ENCODE results near the gene ENAH.
"Not testable (repeated sequence)": the region's sequence is repeated elsewhere in the genome, so short reads cannot be mapped to it uniquely, and the experiment has no call there.

The ENAH gene

DNA sequence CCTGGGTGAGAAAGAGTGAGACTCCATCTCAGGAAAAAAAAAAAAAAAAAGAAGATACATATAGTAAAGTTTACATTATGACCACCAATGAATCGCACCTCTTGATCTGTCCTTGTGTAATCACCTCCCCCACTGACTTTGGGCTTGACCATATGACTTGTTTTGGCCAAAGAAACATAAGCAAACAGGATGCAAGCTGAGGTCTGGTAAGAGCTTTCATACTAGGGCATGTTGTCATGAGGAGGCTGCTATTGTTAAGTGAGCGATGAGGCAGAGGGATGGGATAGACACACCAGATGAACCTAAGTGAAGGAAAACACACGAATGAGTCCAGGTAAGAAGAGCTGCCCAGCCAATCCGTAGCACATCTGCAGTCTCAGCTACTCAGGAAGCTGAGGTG lies 10.7 kb downstream of the ENAH start:
- DNase-seq: no peak

DNA sequence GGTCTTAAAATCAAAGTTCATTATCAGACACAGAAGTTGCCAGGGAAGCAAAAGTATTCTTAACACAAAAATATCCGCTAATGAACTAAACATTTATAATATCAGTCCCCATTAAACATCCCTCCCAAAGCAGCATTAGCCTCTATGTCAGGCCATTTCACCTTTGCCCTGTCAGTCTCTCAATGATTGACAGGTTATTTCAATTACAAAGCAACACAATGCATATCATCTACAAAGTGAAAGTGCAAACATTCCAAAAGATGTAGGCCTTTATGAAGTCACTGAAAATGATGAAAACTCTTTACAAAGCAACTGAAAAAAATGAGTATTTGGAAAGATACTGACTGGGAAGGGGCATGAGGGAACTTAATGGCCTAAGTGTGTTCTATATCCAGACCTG lies 14.1 kb downstream of the ENAH start:
- DNase-seq: no peak

DNA sequence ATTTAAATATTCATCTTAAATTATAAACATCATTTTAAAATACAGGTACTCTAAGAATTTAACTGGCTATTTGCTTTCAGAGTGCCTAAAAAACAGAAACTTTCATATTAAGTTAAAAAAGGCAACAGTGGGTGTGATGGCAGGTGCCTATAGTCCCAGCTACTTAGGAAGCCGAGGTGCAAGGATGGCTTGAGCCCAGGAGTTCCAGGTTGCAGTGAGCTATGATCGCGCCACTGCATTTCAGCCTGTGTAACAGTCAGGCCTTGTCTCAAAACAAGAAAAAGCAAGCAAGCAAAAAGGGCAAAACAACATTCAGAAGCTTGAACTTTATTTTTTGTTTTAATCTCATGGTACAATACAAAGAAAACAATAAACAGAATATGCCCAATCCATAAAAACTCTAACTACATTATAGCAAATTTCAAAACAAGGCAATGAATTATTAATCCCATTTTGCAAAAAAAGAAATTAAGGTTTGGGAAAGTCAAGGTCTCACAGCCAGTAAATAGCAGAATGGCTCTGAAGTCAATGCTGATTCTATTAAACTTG lies 15.2 kb downstream of the ENAH start:
- DNase-seq: no peak

DNA sequence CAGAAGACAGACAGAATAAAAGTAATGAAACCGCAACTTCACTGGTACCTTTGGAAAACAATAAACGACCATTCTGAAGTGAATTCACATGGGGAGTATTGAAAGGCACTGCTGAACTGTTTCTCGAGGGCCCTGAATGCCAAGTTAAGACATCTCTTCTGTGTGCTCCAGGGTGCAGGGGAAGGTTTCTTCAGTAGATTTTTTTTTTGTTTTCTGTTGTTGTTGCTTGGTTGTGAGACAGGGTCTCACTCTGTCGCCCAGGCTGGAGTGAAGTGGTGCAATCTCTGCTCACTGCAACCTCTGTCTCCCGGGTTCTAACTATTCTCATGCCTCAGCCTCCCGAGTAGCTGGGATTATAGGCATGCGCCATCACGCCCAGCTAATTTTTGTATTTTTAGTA lies 15.9 kb downstream of the ENAH start:
- not testable (repeated sequence) for DNase-seq

DNA sequence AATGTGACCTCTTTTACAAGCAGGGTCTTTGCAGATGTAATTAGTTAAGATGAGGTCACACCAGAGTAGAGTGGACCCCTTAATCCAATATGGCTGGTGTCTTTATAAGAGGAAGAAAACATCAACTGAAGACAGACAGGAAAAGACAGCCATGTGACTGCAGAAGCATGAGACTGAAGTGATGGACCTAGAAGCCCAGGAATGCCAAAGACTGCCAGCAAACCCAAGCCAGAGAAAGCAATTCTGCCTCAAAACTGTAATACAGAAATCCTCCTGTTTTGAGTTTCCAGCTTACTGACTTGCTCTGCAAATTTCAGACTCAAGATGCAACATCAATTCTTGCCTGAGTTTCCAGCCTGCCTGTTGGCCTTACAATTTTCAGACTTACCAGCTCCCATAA lies 17.3 kb downstream of the ENAH start:
- DNase-seq: no peak

DNA sequence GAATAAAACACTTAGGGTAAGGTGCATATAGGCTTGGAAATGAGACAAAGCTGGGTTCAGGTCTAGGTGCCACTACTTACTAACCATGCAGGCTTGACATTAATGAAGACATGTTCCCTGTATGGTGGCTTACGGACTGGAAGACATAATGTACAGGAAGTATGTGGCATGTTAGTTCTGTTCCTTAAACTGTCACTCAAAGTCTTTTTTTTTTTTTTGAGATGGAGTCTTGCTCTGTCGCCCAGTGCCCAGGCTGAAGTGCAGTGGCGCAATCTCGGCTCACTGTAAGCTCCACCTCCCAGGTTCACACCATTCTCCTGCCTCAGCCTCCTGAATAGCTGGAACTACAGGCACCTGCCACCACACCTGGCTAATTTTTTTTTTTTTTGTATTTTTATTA lies 20.1 kb downstream of the ENAH start:
- not testable (repeated sequence) for DNase-seq

DNA sequence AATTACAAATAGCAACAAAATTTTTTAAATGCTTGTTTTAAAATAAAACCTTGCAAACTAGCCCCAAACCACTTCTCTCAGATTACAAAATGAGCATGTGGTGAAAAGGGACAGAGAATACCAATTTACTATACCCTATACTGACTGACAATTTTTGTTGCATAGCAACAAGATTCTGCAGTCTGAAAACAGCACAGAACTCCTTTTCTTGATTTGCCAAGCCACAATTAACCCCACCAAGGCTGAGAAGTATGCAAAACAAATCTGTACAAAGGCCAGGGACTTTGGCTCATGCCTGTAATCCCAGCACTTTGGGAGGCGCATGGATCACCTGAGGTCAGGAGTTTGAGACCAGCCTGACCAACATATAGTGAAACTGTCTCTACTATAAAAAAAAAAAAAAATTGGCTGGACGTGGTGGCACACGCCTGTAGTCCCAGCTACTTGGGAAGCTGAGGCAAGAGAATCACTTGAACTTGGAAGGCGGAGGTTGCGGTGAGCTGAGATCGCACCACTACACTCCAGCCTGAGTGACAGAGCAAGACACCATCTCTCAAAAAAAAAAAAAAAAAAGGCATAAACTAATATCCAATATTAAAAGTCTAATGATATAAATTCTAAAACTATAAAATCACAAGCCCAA lies 21.8 kb downstream of the ENAH start:
- peak in 1 of 2 experiments; percentile 20 for DNase-seq

DNA sequence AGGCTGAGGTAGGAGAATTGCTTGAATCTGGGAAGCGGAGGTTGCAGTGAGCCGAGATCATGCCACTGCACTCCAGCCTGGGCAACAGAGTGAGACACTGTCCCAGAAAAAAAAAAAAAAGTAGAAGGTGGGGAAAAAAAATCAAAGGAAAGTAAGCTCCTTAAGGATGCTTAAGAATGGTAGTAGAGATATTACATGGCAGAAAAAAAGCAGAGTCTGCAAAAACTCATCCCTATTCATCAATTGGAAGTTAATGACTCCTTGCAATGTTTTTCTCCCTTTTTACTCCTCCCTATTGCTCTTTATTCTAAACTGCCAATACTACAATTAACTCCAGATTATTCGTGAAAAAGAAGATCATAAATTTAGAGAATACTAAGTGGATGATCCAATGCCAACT lies 23.4 kb downstream of the ENAH start:
- no peak for DNase-seq

DNA sequence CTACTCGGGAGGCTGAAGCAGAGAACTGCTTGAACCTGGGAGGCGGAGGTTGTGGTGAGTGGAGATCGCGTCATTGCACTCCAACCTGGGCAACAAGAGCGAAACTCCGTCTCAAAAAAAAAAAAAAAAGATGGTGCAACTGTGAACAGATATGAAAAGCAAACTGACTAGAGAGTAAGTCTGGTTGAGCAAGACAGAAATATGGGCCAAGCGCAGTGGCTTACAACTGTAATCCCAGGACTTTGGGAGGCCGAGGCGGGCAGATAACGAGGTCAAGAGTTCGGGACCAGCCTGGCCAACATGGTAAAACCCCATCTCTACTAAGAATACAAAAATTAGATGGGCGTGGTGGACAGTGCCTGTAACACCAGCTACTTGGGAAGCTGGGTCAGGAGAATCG lies 24.1 kb downstream of the ENAH start:
- not testable (repeated sequence) for DNase-seq

DNA sequence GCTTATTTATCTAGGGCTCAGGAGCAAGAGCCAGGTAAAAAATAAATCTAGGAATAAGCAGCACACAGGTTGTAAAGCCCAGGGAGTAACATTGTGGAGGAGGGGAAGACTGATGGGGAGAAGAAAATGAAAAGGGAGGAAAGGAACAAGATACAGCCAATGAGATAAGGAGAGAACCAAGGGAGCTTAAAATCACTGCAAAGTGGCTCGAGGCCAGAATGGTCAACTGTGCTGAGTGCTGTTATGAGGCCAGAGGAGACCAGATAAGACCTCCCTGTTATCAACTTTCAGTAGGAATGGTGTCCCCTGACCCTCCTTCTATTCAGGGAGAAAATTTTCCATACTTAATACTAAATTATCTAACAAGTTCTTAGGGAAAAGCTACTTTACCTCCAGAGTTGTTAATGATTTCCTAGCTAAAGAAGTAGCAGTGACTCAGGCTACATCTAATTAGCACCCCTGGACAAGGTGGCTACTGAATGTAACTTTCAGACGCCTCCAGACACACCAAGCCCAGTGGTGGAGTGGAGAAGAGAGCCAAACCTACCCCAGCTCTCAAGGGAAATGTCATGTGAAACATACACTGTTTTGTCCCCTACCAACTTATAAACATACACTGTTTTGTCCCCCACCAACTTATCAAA lies 25.5 kb downstream of the ENAH start:
- no peak for DNase-seq

DNA sequence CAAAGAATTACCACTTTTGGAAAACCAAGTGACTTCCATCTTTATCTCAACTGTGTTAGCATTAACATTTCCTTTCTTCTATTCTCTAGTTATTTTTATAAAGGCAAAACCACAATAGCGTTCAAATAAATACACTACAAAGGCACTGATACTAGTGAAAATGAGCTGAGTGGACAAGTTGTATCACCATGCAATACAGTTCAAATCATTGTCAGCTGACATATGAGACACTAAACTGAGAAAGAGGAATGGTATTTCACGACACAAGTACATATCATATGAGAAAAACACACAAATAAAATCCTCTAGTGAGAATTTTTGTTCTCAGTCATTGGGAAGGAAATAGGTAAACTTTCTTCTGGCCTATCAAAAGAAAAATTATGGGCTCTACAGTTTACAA lies 26.2 kb downstream of the ENAH start:
- no peak for DNase-seq

DNA sequence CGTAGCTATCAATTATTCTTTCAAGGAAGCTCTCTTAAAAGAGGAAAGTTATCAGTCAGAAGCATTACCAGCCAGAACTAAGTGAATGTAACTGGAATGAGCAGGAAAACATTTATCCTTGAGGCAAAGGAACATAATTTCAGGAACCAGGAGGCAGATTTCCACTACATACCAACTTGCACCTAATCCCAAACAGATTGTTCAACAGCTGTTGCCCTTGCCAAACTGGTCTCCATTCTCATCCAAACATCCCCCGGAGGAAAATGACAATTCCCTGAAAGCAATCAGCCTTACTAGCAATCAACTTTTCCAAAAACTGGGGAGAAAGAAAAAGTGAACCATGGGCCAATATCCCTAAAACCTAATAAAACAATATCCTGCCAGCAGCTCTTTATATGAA lies 35.0 kb downstream of the ENAH start:
- DNase-seq: no peak

DNA sequence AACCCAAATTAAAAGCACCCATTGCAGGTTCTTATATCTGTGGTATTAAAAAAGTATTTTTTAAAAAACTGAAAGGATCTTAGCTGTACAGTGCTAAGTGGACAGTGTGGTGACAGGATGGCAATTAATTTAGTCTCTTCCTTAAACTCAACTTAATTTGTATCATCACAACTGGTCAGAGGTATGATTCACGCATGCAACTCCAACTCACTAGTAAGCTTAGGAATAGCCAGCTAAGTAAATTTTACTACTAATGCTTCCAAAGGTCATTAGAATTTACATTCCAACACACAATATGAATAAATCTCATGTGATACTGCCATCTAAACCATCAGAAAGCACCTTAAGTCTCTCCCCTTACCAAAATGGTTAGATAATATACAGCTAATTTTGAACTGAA lies 35.4 kb downstream of the ENAH start:
- no peak for DNase-seq

DNA sequence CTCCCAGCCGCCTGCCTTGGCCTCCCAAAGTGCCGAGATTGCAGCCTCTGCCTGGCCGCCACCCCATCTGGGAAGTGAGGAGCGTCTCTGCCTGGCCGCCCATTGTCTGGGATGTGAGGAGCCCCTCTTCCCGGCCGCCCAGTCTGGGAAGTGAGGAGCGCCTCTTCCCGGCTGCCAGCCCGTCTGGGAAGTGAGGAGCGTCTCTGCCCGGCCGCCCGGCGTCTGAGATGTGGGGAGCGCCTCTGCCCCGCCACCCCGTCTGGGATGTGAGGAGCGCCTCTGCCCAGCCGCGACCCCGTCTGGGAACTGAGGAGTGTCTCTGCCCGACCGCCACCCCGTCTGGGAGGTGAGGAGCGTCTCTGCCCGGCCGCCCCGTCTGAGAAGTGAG lies 37.5 kb downstream of the ENAH start:
- DNase-seq: not testable (repeated sequence)

DNA sequence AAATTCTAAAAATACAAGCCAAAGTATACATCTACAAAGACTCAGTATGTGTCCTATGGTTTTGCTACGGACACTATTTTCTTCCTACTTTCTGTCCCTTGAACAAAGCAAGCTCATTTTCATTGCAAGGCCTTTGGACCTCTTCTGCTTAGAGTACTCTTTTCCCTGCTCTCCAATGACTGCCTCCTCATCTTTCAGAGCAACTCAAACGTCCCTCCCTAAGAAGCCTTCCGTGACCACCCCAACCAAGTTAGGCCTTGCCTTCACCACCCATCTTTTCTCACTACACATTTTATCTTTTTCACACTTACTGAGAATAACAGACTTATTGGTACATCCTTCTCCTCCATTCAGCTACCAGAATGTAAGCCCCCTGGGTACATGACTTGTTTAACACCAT lies 39.9 kb downstream of the ENAH start:
- no peak for DNase-seq

DNA sequence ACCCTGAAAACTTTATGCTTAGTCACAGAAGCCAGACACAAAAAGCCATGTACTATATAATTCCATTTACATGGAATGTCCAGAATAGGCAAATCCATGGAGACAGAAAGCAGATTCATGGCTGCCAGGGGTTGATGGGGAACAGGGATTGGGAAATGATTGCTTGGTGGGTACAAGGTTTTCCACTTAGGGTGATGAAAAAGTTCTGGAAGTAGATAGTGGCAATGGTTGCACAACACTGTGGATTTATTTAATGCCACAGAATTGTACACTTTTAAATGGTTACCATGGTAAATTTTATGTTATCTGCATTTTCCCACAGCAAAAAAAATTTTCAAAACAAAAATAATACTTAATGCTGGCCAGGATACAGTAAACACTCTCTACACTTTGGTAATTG lies 40.6 kb downstream of the ENAH start:
- DNase-seq: no peak

DNA sequence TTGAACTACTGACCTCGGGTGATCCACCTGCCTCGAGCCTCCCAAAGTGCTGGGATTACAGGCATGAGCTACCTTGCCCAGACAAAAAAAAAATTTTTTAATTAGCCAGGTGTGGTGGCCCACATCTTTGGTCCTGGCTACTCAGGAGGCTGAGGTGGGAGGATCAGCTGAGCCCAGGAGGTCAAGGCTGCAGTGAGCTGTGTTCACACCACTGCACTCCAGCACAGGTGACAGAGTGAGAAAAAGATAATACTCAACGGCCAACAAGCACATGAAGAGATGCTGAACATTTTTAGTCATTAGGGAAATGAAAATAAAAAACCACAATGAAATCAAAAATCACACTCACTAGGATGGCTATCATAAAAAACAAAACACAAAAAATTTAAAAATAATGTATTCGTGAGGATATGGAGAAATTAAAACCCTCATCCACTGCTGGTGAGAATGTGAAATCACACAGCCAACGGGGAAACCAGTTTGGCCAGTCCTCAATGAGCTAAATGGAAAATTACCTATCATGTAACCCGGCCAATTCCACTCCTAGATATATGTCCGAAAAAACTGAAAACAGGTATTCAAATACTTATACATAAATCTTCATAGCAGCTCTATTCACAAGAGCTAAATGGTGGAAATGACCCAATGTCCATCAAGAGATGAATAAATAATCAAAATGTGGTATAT lies 41.2 kb downstream of the ENAH start:
- peak in 1 of 2 experiments; percentile 3 for DNase-seq

DNA sequence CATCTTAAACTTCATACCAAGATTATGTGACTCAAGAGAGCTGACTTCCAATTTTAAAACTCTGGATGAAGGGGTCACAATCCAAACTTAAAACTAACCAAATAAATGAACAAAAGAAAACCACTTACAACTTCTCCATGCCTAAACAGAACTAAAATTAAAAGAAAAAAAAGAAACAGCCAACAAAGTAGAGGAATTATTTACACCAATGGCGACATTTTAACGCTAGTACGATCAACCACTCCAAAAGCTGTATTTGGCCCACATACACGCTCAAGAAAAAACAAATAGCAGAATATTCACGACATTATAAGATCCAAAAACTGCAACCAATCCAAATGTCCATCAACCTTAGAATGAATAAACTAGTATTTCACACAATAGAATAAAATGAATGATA lies 42.4 kb downstream of the ENAH start:
- DNase-seq: no peak

DNA sequence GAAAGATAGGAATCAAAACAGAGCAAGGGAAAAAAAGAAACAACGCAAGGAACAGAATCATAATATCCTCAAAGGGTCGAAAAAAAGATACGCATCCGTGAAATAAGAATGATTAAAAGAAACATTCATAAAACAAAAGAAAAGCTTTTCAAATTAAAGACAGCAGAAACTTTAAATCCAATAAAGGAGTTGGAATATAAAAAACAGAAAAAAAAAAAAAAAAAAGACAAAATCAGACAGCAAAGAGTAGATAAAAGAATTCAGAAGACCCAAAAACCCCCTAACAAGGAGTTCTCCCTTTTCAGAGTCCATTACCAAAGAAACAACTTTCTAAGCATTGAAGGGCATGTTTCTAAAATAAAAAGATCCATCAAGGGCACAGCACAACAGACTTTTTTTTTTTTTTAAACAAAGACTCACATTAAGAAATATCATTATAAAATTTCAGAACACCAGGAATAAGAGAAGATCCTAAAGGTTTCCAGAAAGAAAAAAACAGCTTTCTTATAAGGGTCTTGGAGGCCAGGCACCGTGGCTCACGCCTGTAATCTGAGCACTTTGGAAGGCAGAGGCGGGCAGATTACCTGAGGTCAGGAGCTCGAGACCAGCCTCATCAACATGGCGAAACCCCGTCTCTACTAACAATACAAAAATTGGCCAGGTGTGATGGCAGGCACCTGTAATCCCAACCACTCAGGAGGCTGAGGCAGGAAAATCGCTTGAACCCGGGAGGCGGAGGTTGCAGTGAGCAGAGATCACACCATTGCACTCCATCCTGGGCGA lies 44.7 kb downstream of the ENAH start:
- no peak for DNase-seq

DNA sequence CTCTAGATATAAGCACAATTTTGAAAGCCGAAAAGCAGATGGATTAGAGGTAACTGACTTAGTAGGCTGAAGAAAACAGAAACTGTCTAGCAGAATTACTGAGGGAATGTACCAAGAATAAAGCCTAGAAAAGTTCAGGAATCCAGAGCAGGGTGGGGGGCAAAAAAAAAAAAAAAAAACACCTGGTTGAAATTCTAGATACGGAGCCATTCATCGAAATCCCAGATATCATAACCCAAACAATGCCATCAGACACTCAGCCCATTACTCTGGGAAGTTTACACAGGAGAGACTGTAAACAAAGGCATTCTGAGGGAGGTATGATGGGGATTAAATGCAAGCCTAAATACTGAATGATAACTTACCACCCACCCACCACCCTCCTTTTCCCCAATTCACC lies 45.6 kb downstream of the ENAH start:
- no peak for DNase-seq

DNA sequence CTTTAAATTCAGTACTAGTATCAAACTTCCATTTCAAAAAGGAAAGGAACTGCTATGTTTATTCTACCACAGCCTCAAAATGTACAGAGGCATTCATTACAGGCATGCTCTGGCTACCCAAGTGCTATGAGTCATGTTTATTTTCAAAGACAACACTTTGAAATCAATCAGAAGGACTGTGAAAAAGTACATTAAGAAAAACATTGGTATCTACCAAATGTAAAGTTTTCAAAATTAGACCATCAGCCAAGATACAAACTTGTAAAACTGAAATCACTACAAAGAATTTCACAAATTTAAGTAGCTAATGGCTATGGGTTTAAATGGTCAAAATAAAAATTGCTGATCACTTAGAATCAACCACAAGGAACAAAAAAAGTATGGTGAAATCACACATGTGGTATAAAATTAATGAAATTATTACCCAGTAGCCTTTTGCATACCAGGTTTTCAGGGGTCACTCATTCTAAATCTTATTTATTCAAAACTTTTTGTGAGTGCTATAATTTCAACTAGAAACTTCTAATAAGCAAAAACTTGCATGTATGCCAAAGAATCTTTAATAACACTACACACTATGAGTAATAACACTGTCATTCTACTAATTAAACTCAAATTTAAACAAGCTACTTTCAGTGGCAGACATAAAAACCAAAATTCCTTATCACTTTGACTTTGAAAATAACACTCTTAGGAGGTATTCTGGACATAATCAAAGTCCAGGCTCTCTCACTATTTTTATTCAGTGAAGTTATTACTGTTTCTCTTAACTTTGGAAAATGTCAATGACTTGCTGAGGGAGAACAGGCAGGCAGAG lies 49.2 kb downstream of the ENAH start:
- DNase-seq: no peak

DNA sequence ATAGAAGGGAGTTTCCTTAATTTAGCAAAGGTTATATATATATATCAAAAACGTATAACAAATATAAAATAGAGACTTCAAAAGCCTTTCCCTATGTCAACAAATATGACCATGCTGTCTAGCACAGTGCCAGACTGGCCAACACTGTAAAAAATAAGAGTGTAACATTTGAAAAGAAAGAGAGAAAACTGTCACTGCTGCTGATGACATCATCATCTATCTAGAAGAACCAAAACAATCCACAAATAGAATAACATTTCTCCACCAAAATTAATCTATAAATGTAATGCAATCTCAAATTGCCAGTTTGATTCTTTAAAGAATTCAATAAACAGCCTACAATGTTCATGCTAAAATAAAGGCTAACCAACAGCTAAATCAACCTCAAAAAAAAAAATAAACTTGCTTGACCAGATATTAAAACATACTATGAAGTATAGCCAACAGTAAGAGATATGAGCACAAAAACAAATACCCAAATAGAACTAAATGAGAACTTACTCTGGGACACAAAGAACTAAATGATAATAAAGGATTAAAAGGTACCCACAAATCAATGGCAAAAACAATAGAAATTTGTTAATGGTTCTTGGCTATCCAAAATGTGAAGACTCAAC lies 50.2 kb downstream of the ENAH start:
- DNase-seq: no peak
